ENCODE data around the gene FAM180B. TPM values are rescaled to one million over a fixed set of nuclear protein-coding genes. Genes with fewer than 3 reads are reported as not detected.
"Not testable (repeated sequence)": the region's sequence is repeated elsewhere in the genome, so short reads cannot be mapped to it uniquely, and the experiment has no call there.

FAM180B gene
- total RNA-seq, 4 donors from 2014 or later, result not detected

GRCh38 chr11:47552056-47552565 is 34.4 kb upstream of the FAM180B start:
- Histone ChIP-seq H3K9me3 (no peaks in the 10 kb centered on the region), H3K36me3 (no peaks in the 10 kb centered on the region), H3K27me3 (no peaks in the 10 kb centered on the region), H3K27ac (peak overlapping the region; percentile 96 to 99 (median 97)), H3K4me1 (peaks cover 52 to 68% of the 10 kb centered on the region in 2 donors), H3K4me3 (peak overlapping the region; percentile 91 to 95 (median 92))
- in situ Hi-C loops (cut with MboI; ENCODE audit: low sequenced_read_pairs in 4 of 4), result no loop called here
- DNase-seq, result peak; percentile 29 to 44
- intact Hi-C loops (cut with DNase I; ENCODE audit: low total_unique reads), result loop anchor here (2.0 to 10.0 kb wide), 4 partner anchors 27 to 367 kb away; partner anchors contain the start of genes PACSIN3 and SLC39A13
- TF ChIP-seq POLR2A (IDR thresholded peaks at IDR 0.05) (no peak), CTCF (IDR thresholded peaks at IDR 0.05 in 4 of 5, conservative IDR thresholded peaks at IDR 0.05 in 1 of 5) (no peak)
- peak in 1 of 2 donors; percentile 8 for ATAC-seq

- H3K9me3 ChIP-seq, result no peaks in the 10 kb centered on the region
- H3K27ac ChIP-seq, result peak within 1 kb of the TSS; percentile 96 to 99 (median 97)
- in situ Hi-C loops (cut with MboI; ENCODE audit: low sequenced_read_pairs in 4 of 4) (no loop called here), intact Hi-C loops (cut with DNase I; ENCODE audit: low total_unique reads) (loop anchor here (1.0 to 10.0 kb wide), 5 partner anchors 28 to 368 kb away; partner anchors contain the start of genes PACSIN3 and SLC39A13)
- H3K4me1 ChIP-seq, result peaks cover 45 to 62% of the 10 kb centered on the region in 2 donors
- H3K36me3 ChIP-seq, result no peaks in the 10 kb centered on the region
- no peaks in the 10 kb centered on the region for H3K27me3 ChIP-seq
- peak; percentile 88 to 92 for TF ChIP-seq POLR2A (IDR thresholded peaks at IDR 0.05)
- TF ChIP-seq CTCF (IDR thresholded peaks at IDR 0.05 in 4 of 5, conservative IDR thresholded peaks at IDR 0.05 in 1 of 5), result peak; percentile 78 to 96 (median 94)
- peak within 1 kb of the TSS; percentile 91 to 95 (median 92) for H3K4me3 ChIP-seq
- DNase-seq, result peak; percentile 84 to 90
- peak; percentile 74 to 78 for ATAC-seq
These were observed 33.7 kb upstream of the FAM180B start, which contains the start of gene CELF1 for GRCh38 chr11:47552566-47553405. TSS of gene CELF1 (minus strand) at chr11:47553132. CDS start at chr11:47499523, 53,609 bp downstream.

GRCh38 chr11:47553406-47553743 is 33.1 kb upstream of the FAM180B start:
- H3K27me3 ChIP-seq, result no peaks in the 10 kb centered on the region
- DNase-seq, result no peak
- no peaks in the 10 kb centered on the region for H3K9me3 ChIP-seq
- no peaks in the 10 kb centered on the region for H3K36me3 ChIP-seq
- in situ Hi-C loops (cut with MboI; ENCODE audit: low sequenced_read_pairs in 4 of 4), result no loop called here
- H3K4me1 ChIP-seq, result peaks cover 40 to 56% of the 10 kb centered on the region in 2 donors
- ATAC-seq, result peak in 1 of 2 donors; percentile 3
- TF ChIP-seq POLR2A (IDR thresholded peaks at IDR 0.05) (no peak), CTCF (IDR thresholded peaks at IDR 0.05 in 4 of 5, conservative IDR thresholded peaks at IDR 0.05 in 1 of 5) (peak in 4 of 5 experiments; percentile 8 to 31 (median 26))
- intact Hi-C loops (cut with DNase I; ENCODE audit: low total_unique reads), result loop anchor here (1.0 to 10.0 kb wide), 5 partner anchors 29 to 369 kb away; partner anchors contain the start of genes PACSIN3 and SLC39A13
- peak overlapping the region; percentile 96 to 99 (median 97) for H3K27ac ChIP-seq
- H3K4me3 ChIP-seq, result peak overlapping the region; percentile 91 to 95 (median 92)

- H3K27me3 ChIP-seq; in situ Hi-C loops (cut with MboI; ENCODE audit: low sequenced_read_pairs in 4 of 4); ATAC-seq: not testable (repeated sequence)
These were observed 29.5 kb upstream of the FAM180B start for GRCh38 chr11:47557004-47557403.

GRCh38 chr11:47558695-47559094 is 27.8 kb upstream of the FAM180B start:
- no peak overlapping the region for H3K4me3 ChIP-seq
- intact Hi-C loops (cut with DNase I; ENCODE audit: low total_unique reads) (loop anchor here (10.0 kb wide), 1 partner anchor 374 kb away; the partner anchor contains the start of gene PACSIN3), in situ Hi-C loops (cut with MboI; ENCODE audit: low sequenced_read_pairs in 4 of 4) (no loop called here)
- H3K27me3 ChIP-seq, result no peaks in the 10 kb centered on the region
- no peak overlapping the region for H3K27ac ChIP-seq
- TF ChIP-seq POLR2A (IDR thresholded peaks at IDR 0.05) (no peak), CTCF (IDR thresholded peaks at IDR 0.05 in 4 of 5, conservative IDR thresholded peaks at IDR 0.05 in 1 of 5) (no peak)
- no peak for DNase-seq
- peaks cover 20 to 23% of the 10 kb centered on the region in 2 donors for H3K4me1 ChIP-seq
- no peak for ATAC-seq
- no peaks in the 10 kb centered on the region for H3K9me3 ChIP-seq
- no peaks in the 10 kb centered on the region for H3K36me3 ChIP-seq

More at GRCh38 chr11:47557004-47557403, 29.5 kb upstream of the FAM180B start:
- not testable (repeated sequence) for H3K4me3 ChIP-seq, H3K9me3 ChIP-seq, H3K27ac ChIP-seq, H3K36me3 ChIP-seq, DNase-seq
- H3K4me1 ChIP-seq, result peaks cover 23 to 27% of the 10 kb centered on the region in 2 donors
- intact Hi-C loops (cut with DNase I; ENCODE audit: low total_unique reads), result loop anchor here (10.0 kb wide), 1 partner anchor 372 kb away; the partner anchor contains the start of gene PACSIN3
